OCI-LY7 (cell line): ENCODE results near the gene C1QA. TPM values are rescaled to one million over a fixed set of nuclear protein-coding genes. Genes with fewer than 3 reads are reported as not detected.

Experiments used
- BruUV-seq: library from RNA; stranded (reverse); fragments of 400-500 nt; replicated peaks from 2 replicates; lab custom pipeline; 2021; lab: Mats Ljungman, UMichigan
- CTCF ChIA-PET: fragments of 300-600 bp; sonication (Branson Sonifier 250); formaldehyde crosslinking; loops from one replicate; lab custom pipeline; 2022; ENCODE audit warnings: antibody characterized with exemption; ENCODE audit not compliant: unreplicated experiment; lab: Charles Lee
- POLR2A ChIA-PET: fragments of 300-600 bp; sonication (Branson Sonifier 250); formaldehyde crosslinking; loops from one replicate; lab custom pipeline; 2022; ENCODE audit warnings: antibody characterized with exemption; lab: Charles Lee
- DNase-seq: peaks from one replicate; pipeline ENCODE4 v3.0.0-alpha.2; 2015; ENCODE audit warnings: low spot score
- H2AFZ ChIP-seq: fragments of 200-600 bp; sonication (generic), shearing (Covaris generic); 2 replicates; pipeline ENCODE4 v1.6.1; 2014; ENCODE audit warnings: mild to moderate bottlenecking, antibody characterized with exemption, low read length, moderate library complexity
- H3K27ac ChIP-seq: fragments of 200-600 bp; sonication (generic); 2 replicates; pipeline ENCODE4 v1.5.1; 2014; ENCODE audit warnings: mixed run types, low read depth, mild to moderate bottlenecking, moderate library complexity, low read length, inconsistent platforms; ENCODE audit not compliant: poor library complexity, severe bottlenecking
- H3K36me3 ChIP-seq: fragments of 200-600 bp; sonication (generic); 2 replicates; pipeline ENCODE4 v1.6.1; 2014; ENCODE audit warnings: mild to moderate bottlenecking, antibody characterized with exemption, low read length, moderate library complexity, mixed read lengths; ENCODE audit not compliant: insufficient read depth
- H3K4me1 ChIP-seq: fragments of 200-600 bp; sonication (generic); 2 replicates; pipeline ENCODE4 v1.5.1; 2014; ENCODE audit warnings: mild to moderate bottlenecking, low read length; ENCODE audit not compliant: insufficient read depth, poor library complexity, severe bottlenecking
- H3K4me2 ChIP-seq: fragments of 200-600 bp; sonication (generic); 2 replicates; pipeline ENCODE4 v1.6.1; 2014; ENCODE audit warnings: mild to moderate bottlenecking, low read length
- H3K4me3 ChIP-seq: fragments of 200-600 bp; sonication (generic); 2 replicates; pipeline ENCODE4 v1.5.1; 2014; ENCODE audit warnings: mild to moderate bottlenecking, low read depth, low read length; ENCODE audit not compliant: poor library complexity, severe bottlenecking
- H3K79me2 ChIP-seq: fragments of 200-600 bp; sonication (generic); 2 replicates; pipeline ENCODE4 v1.6.1; 2016; ENCODE audit warnings: low read depth, mild to moderate bottlenecking, low read length, moderate library complexity, mixed read lengths; ENCODE audit not compliant: insufficient read depth
- H3K9me2 ChIP-seq: fragments of 200-600 bp; sonication (generic); 2 replicates; pipeline ENCODE4 v1.6.1; 2016; ENCODE audit warnings: mild to moderate bottlenecking, low read length, mixed read lengths; ENCODE audit not compliant: insufficient read depth
- H3K9me3 ChIP-seq: fragments of 200-600 bp; sonication (generic); 2 replicates; pipeline ENCODE4 v1.6.1; 2014; ENCODE audit warnings: mild to moderate bottlenecking, mixed run types, low read length, mixed read lengths
- H4K20me1 ChIP-seq: fragments of 200-600 bp; sonication (generic); 2 replicates; pipeline ENCODE4 v1.6.1; 2014; ENCODE audit warnings: mild to moderate bottlenecking, antibody characterized with exemption, low read length, moderate library complexity, mixed read lengths; ENCODE audit not compliant: insufficient read depth
- EZH2phosphoT487 ChIP-seq: fragments of 200-600 bp; sonication (generic); IDR thresholded peaks from 2 replicates; pipeline ENCODE4 v1.6.1; 2018; ENCODE audit warnings: low read depth, borderline replicate concordance, mild to moderate bottlenecking, mixed run types, antibody characterized with exemption, low read length, moderate library complexity, mixed read lengths
- intact Hi-C: fragments of 100-400 bp; cut with micrococcal nuclease; formaldehyde crosslinking; loops from one replicate; pipeline ENCODE4 v1.10.0; 2022; ENCODE audit not compliant: unreplicated experiment
- total RNA-seq, 2 experiments: library from RNA; depleted of rRNA in 1 of 2; stranded (reverse); fragments of >200 nt in 1 of 2; shearing (Covaris generic) in 1 of 2; gene quantifications; 2 replicates each; pipeline ENCODE4 v1.2.3, GENCODE V29; 2014 to 2022
- TF ChIP-seq, protein P1 (sequence below): fragments of 200-600 bp; sonication (generic); conservative IDR thresholded peaks from 2 replicates; pipeline ENCODE4 v1.5.1; 2014; ENCODE audit warnings: mild to moderate bottlenecking, antibody characterized with exemption, low read length, moderate library complexity, mixed read lengths

The C1QA gene
- total RNA-seq, 2 experiments from 2014 or later: not detected

DNA sequence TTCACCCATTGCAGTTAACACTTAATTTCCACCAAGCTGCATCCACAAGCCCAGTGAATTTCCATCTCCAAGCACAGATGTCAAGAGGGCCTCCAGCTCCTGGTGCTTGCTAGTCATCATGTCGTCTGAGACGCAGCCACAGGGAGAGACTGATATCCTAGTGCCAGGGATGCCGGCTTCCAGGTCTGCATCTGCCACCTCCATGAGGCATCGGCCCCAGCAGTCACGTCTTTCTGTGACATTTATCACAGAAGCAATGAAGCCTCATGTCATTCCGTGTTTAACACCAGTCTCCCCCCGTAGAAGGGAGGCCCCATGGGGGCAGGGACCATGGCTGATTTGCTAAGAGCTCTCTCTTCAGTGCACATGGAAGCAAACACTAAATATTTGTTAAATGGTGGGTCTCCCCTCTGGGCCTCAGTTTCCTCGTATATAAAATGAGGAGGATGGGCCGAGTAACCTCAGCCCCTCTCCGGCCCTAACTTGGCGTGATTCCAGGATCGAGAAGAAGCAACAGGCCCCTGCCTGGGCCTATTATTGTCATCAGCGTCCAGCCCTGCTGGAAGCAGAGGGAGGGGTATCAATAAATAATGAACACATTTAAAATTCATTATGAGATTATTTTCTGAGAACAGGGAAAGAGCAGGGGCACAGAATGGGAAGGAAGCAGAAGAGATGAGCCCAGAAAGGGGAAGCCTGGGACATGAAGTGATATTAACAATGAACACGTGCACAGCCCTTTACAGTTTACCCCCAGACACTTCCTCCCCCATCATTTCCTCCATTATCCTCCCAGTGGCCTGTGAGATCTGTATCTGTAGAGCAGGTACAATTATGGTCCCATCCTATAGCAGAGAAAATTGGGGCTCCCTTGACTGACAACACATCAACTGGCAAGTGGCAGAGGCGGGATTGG is 15.8 kb downstream of the C1QA start:
- Histone ChIP-seq H3K79me2 (no peaks in the 10 kb centered on the region), H3K9me3 (no peaks in the 10 kb centered on the region), H3K36me3 (no peaks in the 10 kb centered on the region), H3K4me1 (no peaks in the 10 kb centered on the region), H2AFZ (no peak overlapping the region), H3K27ac (no peak overlapping the region), H3K4me2 (no peak overlapping the region), H4K20me1 (no peaks in the 10 kb centered on the region; the same call in 1 of the 2 replicates), H3K4me3 (no peak overlapping the region), H3K9me2 (no peaks in the 10 kb centered on the region)
- ChIA-PET POLR2A (interaction anchor here (0.9 kb wide), 1 partner anchor 11 kb away, joined by 4 read pairs; no protein-coding TSS in a partner anchor), CTCF (no interaction called here)
- TF ChIP-seq EZH2phosphoT487: no peak
- TF ChIP-seq, protein P1, sequence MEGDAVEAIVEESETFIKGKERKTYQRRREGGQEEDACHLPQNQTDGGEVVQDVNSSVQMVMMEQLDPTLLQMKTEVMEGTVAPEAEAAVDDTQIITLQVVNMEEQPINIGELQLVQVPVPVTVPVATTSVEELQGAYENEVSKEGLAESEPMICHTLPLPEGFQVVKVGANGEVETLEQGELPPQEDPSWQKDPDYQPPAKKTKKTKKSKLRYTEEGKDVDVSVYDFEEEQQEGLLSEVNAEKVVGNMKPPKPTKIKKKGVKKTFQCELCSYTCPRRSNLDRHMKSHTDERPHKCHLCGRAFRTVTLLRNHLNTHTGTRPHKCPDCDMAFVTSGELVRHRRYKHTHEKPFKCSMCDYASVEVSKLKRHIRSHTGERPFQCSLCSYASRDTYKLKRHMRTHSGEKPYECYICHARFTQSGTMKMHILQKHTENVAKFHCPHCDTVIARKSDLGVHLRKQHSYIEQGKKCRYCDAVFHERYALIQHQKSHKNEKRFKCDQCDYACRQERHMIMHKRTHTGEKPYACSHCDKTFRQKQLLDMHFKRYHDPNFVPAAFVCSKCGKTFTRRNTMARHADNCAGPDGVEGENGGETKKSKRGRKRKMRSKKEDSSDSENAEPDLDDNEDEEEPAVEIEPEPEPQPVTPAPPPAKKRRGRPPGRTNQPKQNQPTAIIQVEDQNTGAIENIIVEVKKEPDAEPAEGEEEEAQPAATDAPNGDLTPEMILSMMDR: no peak
- no TSS peak for BruUV-seq
- DNase-seq: no peak
- intact Hi-C loops: no loop called here

DNA sequence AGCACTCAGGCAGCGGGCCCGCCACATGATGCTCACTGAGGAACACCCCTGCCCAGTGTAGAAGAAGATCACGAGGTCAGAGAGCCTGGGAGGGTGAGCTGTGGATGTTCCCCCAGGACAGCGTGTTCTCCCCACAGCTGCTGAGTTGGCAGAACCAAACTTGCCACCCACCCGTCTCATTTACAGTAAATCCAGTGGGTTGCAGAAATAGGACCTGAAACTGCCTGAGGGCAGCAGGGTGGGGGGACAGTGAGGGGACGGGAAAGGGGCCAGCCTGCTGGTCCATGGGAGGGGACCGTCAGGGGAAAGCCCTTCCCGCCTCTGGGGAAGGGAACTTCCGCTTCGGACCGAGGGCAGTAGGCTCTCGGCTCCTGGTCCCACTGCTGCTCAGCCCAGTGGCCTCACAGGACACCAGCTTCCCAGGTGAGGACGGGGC is 16.5 kb downstream of the C1QA start, which contains the start of gene C1QB:
C1QB (plus strand) TSS at position 356 of the 436 bp plus-strand sequence. CDS start 6,227 bp downstream, outside the sequence.
- Histone ChIP-seq H3K27ac (no peak within 1 kb of the TSS), H3K9me3 (no peaks in the 10 kb centered on the region), H3K36me3 (no peaks in the 10 kb centered on the region), H3K9me2 (no peaks in the 10 kb centered on the region), H3K79me2 (no peaks in the 10 kb centered on the region), H3K4me3 (no peak within 1 kb of the TSS), H3K4me1 (no peaks in the 10 kb centered on the region), H4K20me1 (no peaks in the 10 kb centered on the region; the same call in 1 of the 2 replicates), H3K4me2 (no peak within 1 kb of the TSS), H2AFZ (no peak within 1 kb of the TSS)
- ChIA-PET POLR2A (no interaction called here), CTCF (no interaction called here)
- DNase-seq: no peak
- BruUV-seq: no TSS peak
- no peak for TF ChIP-seq EZH2phosphoT487
- TF ChIP-seq, protein P1: no peak
- intact Hi-C loops: no loop called here

- CTCF ChIA-PET: no interaction called here
- Histone ChIP-seq H3K9me2 (no peaks in the 10 kb centered on the region), H3K36me3 (no peaks in the 10 kb centered on the region), H3K4me3 (no peak overlapping the region), H3K4me2 (no peak overlapping the region), H3K27ac (no peak overlapping the region), H2AFZ (no peak overlapping the region), H3K9me3 (no peaks in the 10 kb centered on the region), H4K20me1 (no peaks in the 10 kb centered on the region), H3K4me1 (no peaks in the 10 kb centered on the region), H3K79me2 (no peaks in the 10 kb centered on the region)
- BruUV-seq: no TSS peak
- POLR2A ChIA-PET: no interaction called here
- no peak for DNase-seq
- intact Hi-C loops: no loop called here
- no peak for TF ChIP-seq EZH2phosphoT487
- TF ChIP-seq, protein P1: no peak
These were observed 18.3 kb downstream of the C1QA start for GRCh38 chr1:22654692-22655091.
